HG03039 (cell line): ENCODE measurements around the gene EDNRB.
"Not testable (repeated sequence)": the region's sequence is repeated elsewhere in the genome, so short reads cannot be mapped to it uniquely, and the experiment has no call there.

ENCODE experiments used
- ATAC-seq: cut with Tn5 transposase; IDR thresholded peaks from one replicate; pipeline ENCODE4 v1.9.1; 2021; ENCODE audit warnings: mild to moderate bottlenecking, moderate library complexity; ENCODE audit not compliant: unreplicated experiment

Gene EDNRB

DNA sequence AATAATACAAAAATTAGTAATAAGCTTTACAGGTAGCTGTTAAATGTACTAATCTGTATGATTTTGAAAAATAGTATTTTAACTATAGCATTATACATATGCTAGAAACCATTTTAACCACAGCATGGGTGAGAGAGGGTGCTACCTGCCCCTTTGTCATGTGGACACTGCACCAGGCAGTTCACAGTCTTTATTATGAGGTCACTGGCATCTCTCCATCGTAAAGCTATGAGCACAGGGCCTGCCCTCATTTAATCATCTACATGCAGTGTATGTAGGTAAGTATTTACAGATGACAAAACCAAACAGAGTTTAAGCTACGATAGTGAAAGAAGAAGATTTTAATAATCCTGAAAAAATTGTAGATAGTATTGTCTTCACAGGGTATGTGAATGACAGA, 21.7 kb downstream of the EDNRB start:
- no peak for ATAC-seq

DNA sequence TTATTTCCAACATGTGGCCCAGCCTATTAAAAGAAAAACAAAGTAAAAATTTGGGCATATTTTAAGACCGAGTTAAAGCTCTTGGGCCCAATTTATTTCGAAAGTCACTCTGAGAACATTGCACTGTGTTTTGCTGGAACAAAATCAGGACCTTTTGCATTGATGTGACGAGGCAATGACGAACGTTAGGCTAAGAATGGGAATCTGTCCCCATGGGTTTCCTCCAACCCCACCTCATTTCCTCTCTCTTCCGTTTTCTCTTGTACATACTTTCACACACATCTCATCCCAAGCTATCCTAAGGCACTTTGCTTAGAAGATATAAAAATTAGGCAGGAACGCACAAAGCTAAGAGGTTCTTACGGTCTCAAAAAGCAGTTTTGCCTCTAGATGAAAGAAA, 22.1 kb downstream of the EDNRB start:
- no peak for ATAC-seq

DNA sequence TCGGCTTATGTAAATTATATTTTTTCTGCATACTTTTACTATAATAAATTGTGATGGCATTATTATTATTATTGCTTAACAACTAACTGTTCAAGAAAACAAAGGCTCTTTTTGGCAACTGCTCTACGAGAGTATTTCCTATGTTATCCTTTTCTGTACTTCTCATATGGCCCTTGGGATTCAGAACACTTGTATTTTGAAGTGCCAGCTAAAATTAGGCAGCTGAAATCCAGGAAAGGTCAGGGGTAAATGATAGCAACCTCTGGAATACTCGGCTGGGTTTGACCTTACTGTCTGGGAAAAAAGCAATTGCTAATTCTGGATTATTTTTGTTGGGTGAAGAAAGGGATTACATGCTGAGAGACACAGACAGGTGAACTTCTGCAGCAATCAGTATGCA, 23.9 kb downstream of the EDNRB start:
- ATAC-seq, result no peak

DNA sequence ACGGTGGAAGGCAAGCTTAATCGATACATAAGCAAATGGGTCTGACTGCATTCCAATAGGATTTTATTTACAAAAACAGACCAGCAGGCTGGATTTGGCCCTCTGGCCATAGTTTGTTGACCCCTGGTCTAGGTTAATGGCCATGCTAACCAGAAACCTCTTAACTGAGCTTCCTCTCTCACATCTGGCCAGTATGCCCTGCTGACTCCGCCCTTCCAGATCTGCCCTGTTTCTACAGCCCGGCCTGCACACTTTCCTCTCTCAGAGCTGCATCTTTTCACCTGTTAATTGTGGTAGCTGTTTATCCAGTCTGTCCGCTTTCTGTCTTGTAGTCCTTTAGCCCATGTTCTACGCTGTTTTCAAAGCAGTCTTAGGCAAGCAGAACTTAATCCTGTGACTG, 25.6 kb downstream of the EDNRB start:
- ATAC-seq, result no peak

DNA sequence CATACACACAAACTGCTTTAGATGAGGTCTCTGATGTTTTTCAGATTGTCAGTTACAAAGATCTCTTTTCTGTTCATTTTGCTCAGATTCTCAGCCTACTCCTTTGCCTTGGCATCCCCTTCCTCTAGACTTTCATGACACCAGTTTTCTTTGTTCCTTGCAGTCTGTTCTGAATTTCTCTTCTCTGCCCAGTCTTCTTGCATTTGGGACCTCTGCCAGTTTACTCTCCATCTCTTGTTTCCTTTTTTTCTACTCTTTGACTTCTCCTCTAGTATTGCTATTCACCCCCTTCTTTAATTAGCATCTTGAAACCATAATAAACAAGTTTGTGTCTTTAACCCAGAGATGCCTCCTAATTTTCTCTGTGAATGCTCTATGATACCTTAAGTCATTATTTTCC, 26.1 kb downstream of the EDNRB start:
- ATAC-seq, result no peak

DNA sequence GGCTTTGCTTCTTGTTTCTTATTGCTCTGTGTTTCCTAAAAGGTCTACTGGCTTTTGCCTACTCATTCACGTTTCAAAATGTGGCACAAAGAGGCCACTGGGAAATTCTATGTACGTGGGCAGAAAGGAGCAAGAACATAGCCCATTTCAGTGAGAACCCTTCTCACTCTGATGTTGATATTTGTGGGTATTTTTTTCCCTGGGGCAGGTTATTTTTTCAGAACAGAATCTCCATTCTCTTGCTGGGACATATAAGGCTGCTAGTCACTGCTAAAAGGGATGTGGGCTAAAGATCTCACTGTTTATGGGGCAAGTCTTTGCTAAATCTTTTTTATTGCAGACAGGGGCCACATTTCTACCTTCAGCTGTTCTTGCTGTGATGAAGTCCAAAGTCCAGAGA, 27.1 kb downstream of the EDNRB start:
- no peak for ATAC-seq

DNA sequence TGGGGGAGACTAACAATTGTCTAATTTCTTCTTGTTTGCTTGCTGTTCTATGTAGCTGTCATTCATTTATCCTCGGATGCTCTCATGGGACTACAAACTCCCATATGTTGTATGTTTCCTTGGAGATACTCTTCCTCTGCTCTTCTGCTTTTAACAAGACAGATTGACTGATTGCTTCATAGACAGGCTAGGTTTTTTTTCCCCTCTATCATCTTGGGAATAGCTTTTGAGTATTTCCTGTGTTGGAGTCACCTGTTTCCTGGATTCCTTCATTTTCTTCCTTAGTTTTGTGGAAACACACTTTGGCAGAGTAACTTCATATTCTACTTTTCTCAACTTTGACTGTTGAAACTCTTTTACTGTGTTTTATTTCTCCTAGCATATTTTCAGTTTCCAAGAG, 27.6 kb downstream of the EDNRB start:
- no peak for ATAC-seq

DNA sequence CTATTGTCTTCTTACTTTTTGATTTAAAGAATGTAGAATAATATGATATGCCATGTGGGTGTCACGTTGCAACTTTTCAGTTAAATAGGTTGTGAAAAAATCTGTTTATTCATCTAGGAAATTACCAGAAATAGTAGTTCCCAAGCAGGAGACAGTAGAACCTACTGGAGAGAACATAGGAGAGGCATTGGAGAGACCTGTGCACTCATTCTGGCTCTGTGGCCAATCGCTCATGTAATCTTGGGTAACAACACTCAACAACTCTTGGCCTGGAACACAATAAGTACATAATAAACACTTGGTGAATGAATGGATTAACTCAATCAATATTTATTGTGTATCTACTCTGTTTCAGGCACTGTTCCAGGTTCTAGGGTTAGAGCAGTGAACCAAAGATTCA, 35.3 kb downstream of the EDNRB start:
- ATAC-seq, result no peak

DNA sequence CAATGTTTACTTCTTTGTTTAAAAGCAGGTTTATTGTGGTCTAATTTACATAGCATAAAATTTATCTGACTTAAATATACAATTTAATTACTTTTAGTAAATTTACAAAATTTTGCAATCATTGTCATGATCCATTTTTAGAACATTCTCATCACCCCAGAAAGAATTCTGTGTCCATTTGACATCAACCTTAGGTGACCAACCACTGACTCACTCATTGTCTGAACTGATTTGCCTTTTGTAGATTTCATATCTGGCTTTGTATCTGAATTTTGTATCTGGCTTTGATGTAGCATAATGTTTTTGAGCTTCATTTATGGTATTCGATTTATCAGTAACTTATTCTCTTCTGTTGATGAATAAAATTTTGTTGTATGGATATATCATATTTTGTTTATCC, 40.4 kb downstream of the EDNRB start:
- no peak for ATAC-seq

DNA sequence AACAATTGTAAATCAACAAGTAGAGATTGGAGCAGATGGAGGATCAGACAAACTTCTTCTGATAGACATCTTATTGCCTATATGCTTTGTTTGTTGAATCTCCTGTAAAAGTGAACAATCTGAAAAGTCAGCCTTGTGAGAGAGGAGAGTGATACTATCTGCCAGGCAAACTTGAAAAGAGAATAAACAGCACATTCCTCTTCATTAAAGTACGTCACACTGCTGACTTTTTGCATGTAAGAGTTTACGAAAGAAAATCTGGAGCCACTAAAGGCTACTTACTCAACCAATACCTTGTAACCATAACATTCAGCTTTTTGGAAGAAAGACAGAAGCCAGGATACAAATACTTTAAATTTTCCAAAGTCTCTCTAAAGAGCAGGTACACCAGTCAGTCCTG, 42.5 kb downstream of the EDNRB start:
- no peak for ATAC-seq

DNA sequence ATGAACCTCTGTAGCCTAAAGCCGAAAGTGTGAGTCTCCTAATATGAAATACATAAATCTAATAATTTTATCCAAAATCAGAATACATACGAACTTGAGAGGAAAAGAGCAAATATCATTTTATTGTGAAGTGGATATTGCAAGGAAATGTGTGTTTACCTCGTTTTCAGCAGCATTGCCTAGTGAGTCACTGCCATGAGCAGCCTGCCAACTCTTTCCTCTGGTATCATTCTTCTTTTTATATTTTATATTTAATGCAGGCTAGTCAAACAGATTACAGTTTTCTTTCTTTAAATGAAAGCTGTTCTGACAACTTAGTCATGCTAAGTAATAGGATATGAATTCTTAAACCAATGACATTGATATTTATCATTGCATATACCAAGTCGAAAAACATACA, 44.2 kb downstream of the EDNRB start:
- ATAC-seq, result no peak

DNA sequence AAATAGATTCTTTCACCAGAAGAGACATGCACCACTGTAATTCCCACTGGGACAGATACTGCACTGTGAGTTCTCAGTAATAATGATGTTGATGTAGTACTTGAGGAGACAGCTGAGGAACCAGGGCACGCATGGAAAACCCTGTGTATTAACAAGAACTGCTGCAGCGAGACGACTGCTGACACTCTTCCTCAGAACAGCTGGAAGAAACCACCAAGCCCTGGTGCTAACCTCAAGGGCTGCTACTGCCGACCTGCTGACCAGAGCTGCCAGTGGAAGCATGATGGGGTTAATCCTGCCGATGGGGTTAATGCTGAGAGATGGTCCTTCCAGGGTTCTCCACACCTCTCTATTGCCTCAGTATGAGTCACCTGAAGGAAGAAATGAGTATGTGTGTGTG, 45.6 kb downstream of the EDNRB start:
- no peak for ATAC-seq

DNA sequence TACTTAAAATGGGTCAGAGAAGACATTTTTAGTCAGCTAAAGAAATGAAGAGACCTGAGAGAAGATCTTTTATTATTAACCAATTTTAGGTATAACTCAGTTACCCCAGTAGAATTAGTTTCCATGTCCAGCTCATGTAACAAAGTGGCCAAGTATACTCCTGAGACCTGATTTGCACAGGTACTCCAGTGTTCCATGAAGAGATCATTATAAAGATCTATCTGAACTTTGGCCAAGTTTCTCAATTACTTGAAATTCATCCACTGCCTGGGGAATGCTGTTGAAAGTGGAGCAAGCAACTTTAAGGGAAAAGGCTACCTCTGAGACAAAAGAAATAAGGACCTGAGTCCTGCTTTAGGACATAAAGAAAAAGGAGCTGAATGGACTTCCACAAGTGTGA, 47.0 kb downstream of the EDNRB start:
- ATAC-seq, result no peak

DNA sequence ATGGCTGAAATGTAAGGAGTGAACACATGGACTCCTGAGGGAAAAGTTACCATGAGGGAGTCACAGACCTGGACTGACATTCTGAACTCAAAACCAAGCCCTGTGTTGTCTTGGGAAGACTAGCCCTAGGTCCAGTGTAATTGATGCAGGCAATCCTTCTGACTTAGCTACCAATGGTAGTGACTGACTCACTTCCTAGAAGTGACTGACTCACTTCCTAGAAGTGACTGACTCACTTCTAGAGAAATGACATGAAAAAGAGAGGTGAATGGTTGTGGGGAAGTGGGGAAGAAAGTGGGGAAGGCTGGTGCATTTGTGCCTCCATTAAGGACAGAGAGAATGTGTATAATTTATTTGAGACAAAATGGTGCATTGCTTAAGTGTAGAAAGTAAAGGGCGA, 49.9 kb downstream of the EDNRB start:
- ATAC-seq, result no peak

DNA sequence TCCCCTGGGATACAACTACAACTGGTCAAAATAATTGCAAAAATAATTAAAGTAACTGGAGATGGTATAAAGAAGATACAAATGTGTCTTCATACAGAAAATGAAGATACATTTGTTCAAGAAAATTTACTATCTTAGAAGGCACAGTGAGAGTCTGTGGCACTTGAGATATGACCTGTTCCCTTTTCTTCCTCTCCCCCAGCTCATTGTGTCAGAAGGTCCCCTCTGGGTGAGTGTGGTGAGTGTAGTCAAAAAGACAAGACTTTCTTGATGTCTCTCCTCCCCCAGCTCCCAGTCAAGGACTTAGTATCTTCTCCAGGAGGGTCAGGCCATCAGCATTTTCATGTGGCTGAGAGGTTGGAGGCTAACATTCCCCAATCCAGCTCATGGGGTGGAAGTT, 51.7 kb downstream of the EDNRB start:
- no peak for ATAC-seq

DNA sequence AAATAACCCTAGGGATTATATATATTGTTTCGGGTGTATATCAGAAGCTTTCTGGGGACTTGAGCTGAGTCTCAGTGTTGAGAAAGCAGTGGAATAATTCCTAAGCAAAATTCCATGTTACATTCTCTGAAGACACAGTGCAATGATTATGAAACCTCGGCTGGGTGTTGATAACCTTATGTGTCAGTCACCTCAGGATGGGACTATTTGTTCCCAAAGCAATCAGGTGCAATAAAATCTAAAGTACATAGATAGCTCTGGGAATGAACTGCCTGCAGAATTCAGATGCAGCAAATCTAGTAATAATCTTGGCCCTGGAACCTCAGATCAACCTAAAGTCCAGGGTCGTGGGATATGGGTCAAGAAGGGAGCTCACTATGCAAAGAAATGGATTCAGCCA, 53.0 kb downstream of the EDNRB start:
- ATAC-seq, result no peak

DNA sequence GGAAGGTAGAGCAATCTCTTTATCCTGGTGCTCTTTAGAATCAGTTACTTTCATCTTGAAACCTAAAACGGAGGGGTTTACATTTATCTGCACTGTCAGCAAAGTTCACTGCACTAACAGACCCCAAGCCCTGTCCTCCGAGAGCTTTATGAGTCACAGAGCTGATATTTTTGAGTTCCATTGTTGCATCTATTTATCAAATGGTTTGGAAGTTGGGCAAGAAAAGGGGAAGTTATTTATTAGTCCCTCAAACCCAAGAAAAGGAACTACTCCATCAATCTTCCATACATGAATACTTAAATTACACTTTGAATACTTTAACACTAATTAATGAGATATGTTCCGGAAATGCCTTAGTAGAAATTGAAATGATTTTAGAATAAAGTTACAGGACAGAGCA, 55.5 kb downstream of the EDNRB start:
- no peak for ATAC-seq

DNA sequence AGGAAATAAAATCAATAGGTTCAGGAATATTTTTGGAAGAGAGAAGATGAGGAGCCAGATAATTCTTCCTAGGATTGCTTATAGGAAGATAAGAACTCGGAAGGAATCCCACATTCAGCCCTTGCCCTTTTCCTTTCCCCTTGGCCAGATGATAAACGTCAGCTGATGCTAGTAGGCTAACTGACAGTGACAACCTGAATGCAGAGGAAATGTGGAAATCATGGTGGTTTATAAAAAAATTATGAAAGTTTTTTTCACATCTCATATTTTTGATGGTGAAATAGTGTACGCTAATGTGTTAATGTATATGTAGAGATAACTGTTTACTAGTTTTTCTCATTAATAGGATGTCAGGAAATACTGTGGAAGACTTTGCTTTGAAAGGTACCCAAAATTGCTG, 56.9 kb downstream of the EDNRB start:
- ATAC-seq, result no peak

DNA sequence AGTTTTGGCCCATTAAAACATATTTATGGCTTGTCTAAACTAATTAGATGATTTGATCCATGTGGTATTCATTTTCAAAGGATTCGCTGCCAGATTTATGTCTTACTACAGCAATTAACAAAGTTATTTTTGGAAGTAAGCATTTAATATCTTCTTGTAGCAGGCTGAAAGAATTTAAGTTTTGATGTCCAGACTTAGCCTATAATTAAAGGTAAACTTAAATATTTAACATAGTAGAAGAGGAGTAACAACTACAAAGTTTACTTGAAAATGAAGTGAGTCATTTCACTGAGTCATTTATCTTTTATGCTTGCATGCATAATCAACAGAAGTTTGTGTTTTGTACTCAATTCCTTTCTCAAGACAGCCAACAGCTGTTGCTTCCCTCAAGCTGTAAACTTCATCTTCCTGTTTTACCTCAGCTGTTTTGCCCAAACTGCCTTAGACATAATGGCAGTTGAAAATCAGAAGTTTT, 58.1 kb downstream of the EDNRB start:
- ATAC-seq, result no peak

DNA sequence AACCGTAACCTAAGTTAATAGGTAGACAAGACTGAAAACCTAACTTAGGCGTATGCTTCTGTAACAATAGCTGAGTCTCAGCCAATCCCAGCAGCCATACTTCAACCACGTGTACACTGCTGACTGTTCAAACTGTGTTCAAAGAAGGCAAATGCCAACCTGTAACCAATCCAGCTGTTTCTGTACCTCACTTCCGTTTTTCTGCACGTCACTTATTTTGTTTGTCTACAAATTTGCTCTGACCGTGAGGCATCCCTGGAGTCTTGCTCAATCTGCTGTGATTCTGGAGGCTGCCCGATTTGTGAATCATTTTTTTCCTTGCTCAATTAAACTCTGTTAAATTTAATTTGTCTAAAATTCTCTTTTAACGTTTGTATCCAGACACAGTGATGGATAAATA, 59.2 kb downstream of the EDNRB start:
- no peak for ATAC-seq

DNA sequence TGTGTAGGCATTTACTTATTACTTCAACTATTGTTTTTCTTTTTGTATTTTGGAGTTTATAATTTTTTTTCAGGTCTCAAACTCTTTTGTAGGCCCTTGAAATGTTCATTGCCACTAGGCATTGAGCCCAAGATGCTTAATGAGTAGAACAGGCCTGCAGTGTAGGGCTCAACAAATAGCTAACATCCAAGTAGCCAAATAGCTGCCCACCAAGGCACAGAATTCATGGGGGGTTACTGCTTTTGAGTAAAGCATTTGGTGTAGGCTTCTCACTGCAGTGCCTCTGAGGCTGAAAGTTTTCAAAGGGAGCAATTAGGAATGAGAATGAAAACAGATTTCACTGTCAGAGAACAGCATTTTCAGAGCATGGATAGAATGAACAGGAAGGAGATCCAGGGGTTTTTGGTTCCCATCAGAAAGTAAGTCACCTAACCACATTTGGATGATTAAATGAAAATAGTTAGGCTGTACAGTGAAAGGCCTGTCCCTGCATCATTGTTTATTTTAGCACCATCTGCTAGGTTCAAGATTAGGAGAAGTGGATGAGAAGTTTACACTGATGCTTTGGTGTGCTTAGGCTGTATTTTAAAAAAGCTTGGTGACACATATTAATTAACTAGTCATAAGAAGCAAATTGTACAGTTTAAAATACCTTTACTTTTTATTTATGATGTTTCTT, 61.0 kb downstream of the EDNRB start:
- ATAC-seq, result no peak

DNA sequence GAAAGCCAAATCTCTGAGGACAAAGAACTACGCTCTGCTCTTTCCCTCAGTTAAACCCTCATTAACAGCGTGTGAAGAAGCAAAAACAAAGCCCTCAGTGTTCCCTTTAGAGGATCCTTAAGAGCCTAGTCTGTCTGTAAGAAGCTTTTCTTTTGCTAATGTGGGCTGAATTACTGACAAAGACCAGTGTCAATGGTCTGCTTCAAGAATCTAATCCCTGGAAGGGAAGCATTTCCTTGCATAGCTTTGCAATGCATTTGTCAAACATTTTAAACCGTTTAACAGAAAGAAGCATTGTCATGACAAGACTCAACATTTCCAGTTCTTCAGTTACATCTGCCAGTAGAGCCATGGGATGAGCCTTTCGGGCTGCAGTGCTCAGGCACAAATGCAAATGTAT, 64.9 kb downstream of the EDNRB start:
- no peak for ATAC-seq

DNA sequence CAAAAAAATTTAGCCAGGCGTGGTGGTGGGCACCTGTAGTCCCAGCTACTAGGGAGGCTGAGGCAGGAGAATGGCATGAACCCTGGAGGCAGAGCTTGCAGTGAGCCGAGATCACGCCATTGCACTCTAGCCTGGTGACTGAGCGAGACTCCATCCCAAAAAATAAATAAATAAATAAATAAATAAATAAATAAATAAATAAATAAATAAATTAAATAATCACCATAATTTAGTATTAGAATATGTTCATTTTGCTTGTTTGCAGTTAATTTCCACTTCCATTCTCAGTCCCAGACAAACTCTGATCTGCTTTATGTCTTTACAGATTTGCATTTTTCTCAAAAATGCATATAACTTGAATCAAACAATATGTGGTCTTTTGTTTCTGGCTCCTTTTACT, 70.6 kb downstream of the EDNRB start:
- ATAC-seq, result not testable (repeated sequence)
